H9 (cell line): ENCODE results near the gene SMPX. TPM values are rescaled to one million over a fixed set of nuclear protein-coding genes. Genes with fewer than 3 reads are reported as not detected.

Source experiments
- DNase-seq: peaks from one replicate; pipeline ENCODE4 v3.0.0-alpha.2; 2017
- H2AFZ ChIP-seq: one replicate; pipeline ENCODE4 v1.6.1; 2013; ENCODE audit warnings: mild to moderate bottlenecking, low read length, control low read depth, moderate library complexity
- H2AK5ac ChIP-seq: 2 replicates; pipeline ENCODE4 v1.6.1; 2013; ENCODE audit warnings: low read length, control low read depth, mixed read lengths; ENCODE audit not compliant: insufficient read length
- H2BK120ac ChIP-seq: one replicate; pipeline ENCODE4 v1.6.1; 2013; ENCODE audit warnings: low read depth, mild to moderate bottlenecking, low read length, control low read depth, inconsistent platforms; ENCODE audit not compliant: poor library complexity, severe bottlenecking
- H2BK12ac ChIP-seq: 2 replicates; pipeline ENCODE4 v1.6.1; 2013; ENCODE audit warnings: low read length, control low read depth, mixed read lengths, low read depth; ENCODE audit not compliant: insufficient read length
- H2BK15ac ChIP-seq: 2 replicates; pipeline ENCODE4 v1.6.1; 2013; ENCODE audit warnings: low read depth, low read length, control low read depth
- H2BK20ac ChIP-seq: one replicate; pipeline ENCODE4 v1.6.1; 2013; ENCODE audit warnings: low read depth, mild to moderate bottlenecking, low read length, control low read depth, inconsistent platforms; ENCODE audit not compliant: poor library complexity, severe bottlenecking
- H2BK5ac ChIP-seq: 2 replicates; pipeline ENCODE4 v1.6.1; 2013; ENCODE audit warnings: low read length, control low read depth, mixed read lengths; ENCODE audit not compliant: insufficient read length
- H3K14ac ChIP-seq: 2 replicates; pipeline ENCODE4 v1.6.1; 2013; ENCODE audit warnings: low read length, control low read depth; ENCODE audit not compliant: insufficient read depth
- H3K18ac ChIP-seq: 2 replicates; pipeline ENCODE4 v1.6.1; 2013; ENCODE audit warnings: low read depth, mild to moderate bottlenecking, mixed read lengths, low read length, control low read depth; ENCODE audit not compliant: insufficient read length
- H3K23ac ChIP-seq: 2 replicates; pipeline ENCODE4 v1.6.1; 2013; ENCODE audit warnings: low read length, control low read depth, mixed read lengths, low read depth; ENCODE audit not compliant: insufficient read length
- H3K23me2 ChIP-seq: 2 replicates; pipeline ENCODE4 v1.6.1; 2013; ENCODE audit warnings: low read depth, mild to moderate bottlenecking, mixed read lengths, low read length, control low read depth; ENCODE audit not compliant: insufficient read length, poor library complexity, severe bottlenecking
- H3K27ac ChIP-seq: 2 replicates; pipeline ENCODE4 v1.5.1; 2013; ENCODE audit warnings: low read length, control low read depth, mixed read lengths, low read depth; ENCODE audit not compliant: insufficient read length
- H3K27me3 ChIP-seq: 2 replicates; pipeline ENCODE4 v1.6.1; 2013; ENCODE audit warnings: low read length, control low read depth, inconsistent platforms; ENCODE audit not compliant: insufficient read depth
- H3K4ac ChIP-seq: 2 replicates; pipeline ENCODE4 v1.6.1; 2013; ENCODE audit warnings: low read depth, mild to moderate bottlenecking, control low read depth, inconsistent platforms, low read length, moderate library complexity
- H3K4me1 ChIP-seq: 2 replicates; pipeline ENCODE4 v1.6.1; 2013; ENCODE audit warnings: low read length, control low read depth, inconsistent platforms; ENCODE audit not compliant: insufficient read depth
- H3K4me2 ChIP-seq: 2 replicates; pipeline ENCODE4 v1.6.1; 2013; ENCODE audit warnings: low read length, control low read depth, mixed read lengths; ENCODE audit not compliant: insufficient read length, insufficient read depth
- H3K56ac ChIP-seq: 2 replicates; pipeline ENCODE4 v1.6.1; 2013; ENCODE audit warnings: low read depth, mild to moderate bottlenecking, mixed read lengths, low read length, control low read depth; ENCODE audit not compliant: insufficient read length
- H3K79me1 ChIP-seq: 2 replicates; pipeline ENCODE4 v1.6.1; 2013; ENCODE audit warnings: low read depth, mild to moderate bottlenecking, moderate library complexity, low read length, control low read depth, inconsistent platforms; ENCODE audit not compliant: insufficient read depth, poor library complexity, severe bottlenecking
- H3K79me2 ChIP-seq: 2 replicates; pipeline ENCODE4 v1.6.1; 2013; ENCODE audit warnings: low read length, control low read depth, inconsistent platforms; ENCODE audit not compliant: insufficient read depth
- H3K9ac ChIP-seq: 2 replicates; pipeline ENCODE4 v1.6.1; 2013; ENCODE audit warnings: low read length, control low read depth, mixed read lengths; ENCODE audit not compliant: insufficient read length; ENCODE audit errors: extremely low read depth
- H3K9me3 ChIP-seq: one replicate; pipeline ENCODE4 v1.6.1; 2013; ENCODE audit warnings: low read depth, low read length, inconsistent platforms; ENCODE audit not compliant: control insufficient read depth
- H3T11ph ChIP-seq: one replicate; pipeline ENCODE4 v1.6.1; 2013; ENCODE audit warnings: mild to moderate bottlenecking, low read length, control low read depth, inconsistent platforms
- H4K20me1 ChIP-seq: one replicate; pipeline ENCODE4 v1.6.1; 2013; ENCODE audit not compliant: control insufficient read depth, insufficient read length, insufficient read depth
- H4K5ac ChIP-seq: 2 replicates; pipeline ENCODE4 v1.6.1; 2013; ENCODE audit warnings: low read depth, mild to moderate bottlenecking, mixed read lengths, low read length, control low read depth; ENCODE audit not compliant: insufficient read length
- H4K8ac ChIP-seq: replicated peaks from 2 replicates; pipeline ENCODE4 v1.6.1; 2013; ENCODE audit warnings: low read length, control low read depth, mixed read lengths, low read depth; ENCODE audit not compliant: insufficient read length
- H4K91ac ChIP-seq: 2 replicates; pipeline ENCODE4 v1.6.1; 2013; ENCODE audit warnings: low read depth, mild to moderate bottlenecking, moderate library complexity, mixed read lengths, low read length, control low read depth; ENCODE audit not compliant: insufficient read length
- H3K27ac Mint-ChIP-seq, 3 experiments: 2 replicates in 2 of 3; 3 replicates in 1 of 3; pipeline ENCODE4 v1.8.0; 2020 to 2021; ENCODE audit warnings: mixed read lengths in 3 of 3, mild to moderate bottlenecking in 1 of 3, moderate library complexity in 1 of 3
- H3K27me3 Mint-ChIP-seq: 2 replicates; pipeline ENCODE4 v1.8.0; 2021; ENCODE audit warnings: low read depth, mild to moderate bottlenecking, moderate library complexity, mixed read lengths
- H3K36me3 Mint-ChIP-seq, 3 experiments: 2 replicates in 2 of 3; 3 replicates in 1 of 3; pipeline ENCODE4 v1.8.0; 2020 to 2021; ENCODE audit warnings: low read depth in 3 of 3, mixed read lengths in 3 of 3; ENCODE audit not compliant: insufficient read depth in 1 of 3
- H3K4me1 Mint-ChIP-seq, 2 experiments: 2 replicates each; pipeline ENCODE4 v1.8.0; 2020; ENCODE audit warnings: mixed read lengths in 2 of 2
- H3K4me3 Mint-ChIP-seq, 2 experiments: 2 replicates in 1 of 2; 3 replicates in 1 of 2; pipeline ENCODE4 v1.8.0; 2020 to 2021; ENCODE audit warnings: mild to moderate bottlenecking in 2 of 2, mixed read lengths in 2 of 2, moderate library complexity in 1 of 2
- H3K9me3 Mint-ChIP-seq, 2 experiments: 2 replicates in 1 of 2; 3 replicates in 1 of 2; pipeline ENCODE4 v1.8.0; 2020; ENCODE audit warnings: mild to moderate bottlenecking in 2 of 2, mixed read lengths in 2 of 2, moderate library complexity in 1 of 2
- CTCF ChIP-seq: fragments of 200-600 bp; sonication (generic); conservative IDR thresholded peaks from 3 replicates; pipeline ENCODE4 v1.8.0; 2021; ENCODE audit warnings: antibody characterized with exemption, mild to moderate bottlenecking
- total RNA-seq: library from RNA; stranded (reverse); gene quantifications from 2 replicates; pipeline ENCODE4 v1.2.1, GENCODE V29; 2021

The SMPX gene
- total RNA-seq, 1 experiment from 2014 or later = not detected

DNA sequence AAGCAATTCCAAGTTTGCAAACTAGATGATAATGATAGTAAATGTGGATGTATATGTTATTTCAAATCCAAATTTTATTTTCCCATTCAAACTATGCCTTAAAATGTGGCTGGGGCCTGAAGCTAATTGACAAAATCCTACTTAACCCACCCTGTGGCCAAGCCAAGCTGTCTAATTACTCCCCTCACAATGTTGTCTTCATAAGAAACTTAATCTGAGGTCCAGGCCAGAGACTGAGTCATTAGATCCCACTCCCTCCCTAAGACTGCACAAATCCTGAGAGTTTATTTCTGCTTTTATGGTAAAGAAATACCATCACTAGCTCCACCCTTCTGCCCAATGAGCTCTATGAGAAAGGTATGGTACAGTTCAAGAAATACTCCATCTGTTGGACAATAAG lies 16.6 kb downstream of the SMPX start:
- Mint-ChIP-seq H3K27ac (no peak overlapping the region), H3K36me3 (no peaks in the 10 kb centered on the region; a peak in 1 of 7 replicates)

More for the DNA sequence above, 16.6 kb downstream of the SMPX start:
- Histone ChIP-seq H3K9ac (no peak overlapping the region), H3K14ac (no peak overlapping the region), H3K56ac (no peak overlapping the region), H3K18ac (no peak overlapping the region), H3K23ac (no peak overlapping the region), H3K79me2 (no peaks in the 10 kb centered on the region), H3K4me1 (peaks cover 2% of the 10 kb centered on the region; the same call in 1 of the 2 replicates), H4K20me1 (no peaks in the 10 kb centered on the region), H3K4me2 (no peak overlapping the region), H3K23me2 (no peaks in the 10 kb centered on the region), H2BK120ac (no peak overlapping the region), H3K79me1 (no peaks in the 10 kb centered on the region), H4K8ac (no peak overlapping the region), H3K9me3 (no peaks in the 10 kb centered on the region), H2BK20ac (no peak overlapping the region), H2AFZ (no peak overlapping the region), H2AK5ac (no peak overlapping the region), H4K91ac (no peak overlapping the region), H3T11ph (no peak overlapping the region), H4K5ac (no peak overlapping the region), H2BK5ac (no peak overlapping the region), H2BK15ac (no peak overlapping the region), H2BK12ac (no peak overlapping the region), H3K4ac (no peak overlapping the region), H3K27me3 (no peaks in the 10 kb centered on the region), H3K27ac (no peak overlapping the region)
- Mint-ChIP-seq H3K27me3 (peaks cover 4% of the 10 kb centered on the region), H3K4me3 (no peak overlapping the region), H3K9me3 (peaks cover 0 to 20% of the 10 kb centered on the region in 2 experiments; a peak in 3 of 5 replicates), H3K4me1 (peaks cover 47 to 55% of the 10 kb centered on the region in 2 experiments)
- DNase-seq = no peak
- no peak for TF ChIP-seq CTCF
